Erythroblast (primary cell): ENCODE measurements around the gene ABHD14A.

Source experiments
- GATA1 ChIP-seq: IDR thresholded peaks from 2 replicates; pipeline ENCODE4 v1.6.1; 2011; ENCODE audit warnings: low read depth, mild to moderate bottlenecking, control low read depth, low read length, moderate library complexity
- POLR2A ChIP-seq: IDR thresholded peaks from 2 replicates; pipeline ENCODE4 v1.6.1; 2011; ENCODE audit warnings: mild to moderate bottlenecking, low read length

- TF ChIP-seq POLR2A (no peak), GATA1 (no peak)
These were observed 28.7 kb upstream of the ABHD14A start for GRCh38 chr3:51945926-51946705.
